GM19324 (cell line): Measurements from ENCODE around the gene HAUS7.

Experiments
- ATAC-seq: cut with Tn5 transposase; IDR thresholded peaks from one replicate; pipeline ENCODE4 v1.9.1; 2021; ENCODE audit warnings: mild to moderate bottlenecking, moderate library complexity; ENCODE audit not compliant: unreplicated experiment, low FRiP score

The HAUS7 gene

DNA sequence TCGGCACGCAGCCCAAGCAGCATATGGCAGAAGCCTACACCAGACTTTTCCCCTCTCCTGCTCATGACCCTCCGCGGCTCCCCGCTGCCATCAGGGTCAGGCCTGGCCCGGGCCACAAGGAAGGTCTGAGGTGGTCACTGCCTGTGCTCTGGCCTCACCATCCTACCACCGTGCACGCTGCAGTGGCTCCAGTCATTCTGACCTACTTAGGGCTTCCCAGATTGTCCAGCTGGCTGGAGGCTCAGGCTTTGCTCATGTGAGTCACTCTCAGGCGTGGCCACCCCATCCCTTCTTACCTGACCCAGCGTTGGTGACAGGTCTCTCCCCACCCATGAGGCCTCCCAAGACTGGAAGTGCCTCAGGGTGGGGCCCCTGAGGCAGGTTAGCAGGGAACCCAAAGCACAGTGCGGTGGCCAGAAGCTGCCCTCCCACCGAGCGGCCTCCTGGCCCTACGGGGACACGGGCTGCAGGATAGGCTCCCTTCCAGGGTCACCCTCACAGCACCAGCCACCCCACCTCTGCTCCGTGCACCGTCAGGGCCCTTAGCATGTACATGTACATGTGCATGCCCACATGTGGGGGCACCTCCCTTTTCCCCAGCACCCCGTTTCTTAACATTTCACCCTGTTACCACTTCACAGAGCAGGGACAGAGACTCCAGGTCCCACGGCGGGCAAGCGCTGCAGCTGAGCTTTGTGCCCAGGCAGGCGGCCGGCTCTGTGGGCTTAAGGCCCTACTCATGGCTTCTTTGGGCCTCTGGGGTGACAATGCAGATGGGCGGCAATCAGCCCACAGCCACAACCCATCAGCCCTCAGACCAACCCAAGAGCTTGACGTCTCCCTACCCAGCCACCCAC lies 26.7 kb downstream of the HAUS7 start:
- no peak for ATAC-seq

DNA sequence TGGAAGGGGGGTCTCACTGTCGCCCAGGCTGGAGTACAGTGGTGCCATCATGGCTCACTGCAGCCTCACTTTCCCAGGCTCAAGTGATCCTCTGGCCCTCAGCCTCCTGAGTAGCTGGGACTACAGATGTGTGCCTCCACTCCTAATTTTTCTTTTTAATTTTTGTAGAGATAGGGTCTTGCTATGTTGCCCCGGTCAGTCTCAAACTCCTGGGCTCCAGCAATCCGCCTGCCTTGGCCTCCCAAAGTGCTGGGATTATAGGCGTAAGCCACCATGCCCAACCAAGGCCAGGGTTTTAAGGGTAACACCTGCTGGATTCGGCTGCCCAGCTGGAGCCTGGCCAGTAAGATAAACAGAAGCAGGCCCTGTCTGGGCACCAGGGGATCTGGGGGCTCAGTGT lies 27.9 kb downstream of the HAUS7 start:
- ATAC-seq = no peak

GRCh38 chrX:153441981-153442380 lies 28.4 kb downstream of the HAUS7 start:
- no peak for ATAC-seq

- no peak for ATAC-seq
Measured at GRCh38 chrX:153441296-153441695, 29.1 kb downstream of the HAUS7 start.

- no peak for ATAC-seq
Measured at GRCh38 chrX:153440556-153441135, 29.7 kb downstream of the HAUS7 start.

DNA sequence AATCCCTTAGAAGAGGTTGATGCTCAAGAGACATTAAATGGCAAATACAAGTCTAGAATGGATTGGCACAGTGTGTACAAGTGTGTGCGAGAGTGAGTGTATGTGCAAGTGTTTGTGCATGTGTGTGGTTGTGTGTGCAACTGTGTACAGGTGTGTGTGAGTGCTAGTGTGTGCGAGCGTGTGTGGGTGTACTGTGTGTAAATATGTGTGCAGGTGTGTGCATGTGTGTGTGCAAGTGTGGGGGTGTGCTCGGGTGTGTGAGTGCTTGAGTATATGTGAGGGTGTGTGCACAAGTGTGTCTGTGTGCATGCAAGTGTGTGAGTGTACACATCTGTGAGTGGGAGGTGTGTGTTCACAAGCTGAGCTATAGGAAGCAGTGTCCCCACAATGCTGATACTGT lies 30.4 kb downstream of the HAUS7 start:
- no peak for ATAC-seq

- no peak for ATAC-seq
Measured at GRCh38 chrX:153438532-153438931, 31.8 kb downstream of the HAUS7 start.

DNA sequence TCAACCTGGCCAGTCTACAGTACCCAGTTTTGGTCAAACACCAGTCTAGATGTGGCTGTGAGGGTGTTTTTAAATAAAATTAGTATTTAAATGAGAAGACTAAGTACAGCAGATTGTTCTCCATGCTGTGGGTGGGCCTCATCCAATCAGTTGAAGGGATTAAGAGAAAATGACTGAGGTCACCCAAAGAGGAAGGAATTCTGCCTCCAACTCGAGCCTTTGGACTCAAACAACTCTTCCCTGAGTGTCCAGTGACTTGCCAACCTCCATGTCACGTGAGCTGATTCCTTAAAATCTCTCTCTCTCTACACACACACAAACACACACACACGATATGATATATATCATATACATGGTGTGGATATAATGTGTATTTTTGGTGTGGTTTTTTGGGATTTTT lies 34.5 kb downstream of the HAUS7 start:
- no peak for ATAC-seq

- ATAC-seq = no peak
Measured at GRCh38 chrX:153434801-153435200, 35.6 kb downstream of the HAUS7 start.

DNA sequence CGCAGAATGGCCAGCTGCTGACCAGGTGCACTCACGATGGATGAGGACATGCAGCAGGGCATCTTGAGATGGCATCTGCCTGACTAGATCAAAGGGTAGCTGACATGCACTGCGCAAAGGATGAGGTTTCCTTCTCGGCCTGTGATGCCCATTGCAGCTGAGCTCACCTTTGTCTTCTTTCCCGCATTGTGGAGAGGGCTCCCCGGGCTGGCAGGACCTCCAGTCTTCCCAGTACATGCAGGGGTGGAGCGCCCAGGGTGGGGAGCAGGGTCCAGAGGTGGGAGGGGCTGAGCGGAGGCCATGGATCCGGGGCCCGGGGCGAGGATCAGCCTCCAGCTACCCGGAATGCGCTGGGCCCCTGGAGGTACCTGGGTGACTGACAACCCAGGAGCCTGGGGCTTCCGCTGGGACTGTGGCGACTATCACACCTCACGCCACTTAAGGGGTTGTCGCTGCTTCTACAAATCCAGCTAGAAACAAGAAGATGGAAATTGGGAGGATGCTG lies 36.5 kb downstream of the HAUS7 start:
- ATAC-seq = no peak

GRCh38 chrX:153433161-153433680 lies 37.2 kb downstream of the HAUS7 start:
- no peak for ATAC-seq

GRCh38 chrX:153430796-153431195 lies 39.6 kb downstream of the HAUS7 start:
- no peak for ATAC-seq

- no peak for ATAC-seq
Measured at GRCh38 chrX:153426204-153426603, 44.2 kb downstream of the HAUS7 start.

- no peak for ATAC-seq
Measured at GRCh38 chrX:153423652-153424051, 46.7 kb downstream of the HAUS7 start.

DNA sequence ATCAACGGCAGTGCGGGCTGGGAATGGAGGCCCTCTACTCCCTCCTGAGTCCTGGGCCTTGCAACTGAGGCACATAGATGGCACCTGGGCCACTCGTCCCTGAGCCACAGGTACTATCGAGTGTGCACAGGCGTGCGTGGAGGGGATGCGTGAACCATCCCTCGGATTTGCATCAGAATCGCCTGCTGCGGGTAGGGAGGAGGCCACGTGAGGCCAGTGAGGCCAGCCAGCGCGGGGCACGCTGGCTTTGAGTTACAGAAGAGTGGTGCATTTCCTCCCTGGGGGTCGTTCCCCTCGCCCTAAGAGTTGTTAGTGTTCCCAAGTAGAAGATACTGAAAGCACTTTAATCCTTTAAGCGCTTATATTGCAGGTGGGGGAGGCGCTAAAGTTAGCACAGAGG lies 48.5 kb downstream of the HAUS7 start:
- ATAC-seq = no peak

DNA sequence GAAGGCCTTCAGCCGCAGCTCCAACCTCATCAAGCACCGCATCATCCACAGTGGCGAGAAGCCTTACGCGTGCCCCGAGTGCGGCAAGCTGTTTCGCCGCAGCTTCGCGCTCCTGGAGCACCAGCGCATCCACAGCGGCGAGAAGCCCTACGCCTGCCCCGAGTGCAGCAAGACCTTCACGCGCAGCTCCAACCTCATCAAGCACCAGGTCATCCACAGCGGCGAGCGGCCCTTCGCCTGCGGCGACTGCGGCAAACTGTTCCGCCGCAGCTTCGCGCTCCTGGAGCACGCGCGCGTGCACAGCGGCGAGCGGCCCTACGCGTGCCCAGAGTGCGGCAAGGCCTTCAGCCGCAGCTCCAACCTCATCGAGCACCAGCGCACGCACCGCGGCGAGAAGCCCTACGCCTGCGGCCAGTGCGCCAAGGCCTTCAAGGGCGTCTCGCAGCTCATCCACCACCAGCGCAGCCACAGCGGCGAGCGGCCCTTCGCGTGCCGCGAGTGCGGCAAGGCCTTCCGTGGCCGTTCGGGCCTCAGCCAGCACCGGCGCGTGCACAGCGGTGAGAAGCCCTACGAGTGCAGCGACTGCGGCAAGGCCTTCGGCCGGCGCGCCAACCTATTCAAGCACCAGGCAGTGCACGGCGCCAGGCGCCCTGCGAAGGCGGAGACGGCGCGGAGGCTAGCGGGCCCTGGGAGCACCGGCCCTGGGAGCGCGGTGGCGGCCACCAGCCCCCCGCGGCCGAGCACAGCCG lies 49.4 kb downstream of the HAUS7 start:
- ATAC-seq = no peak

DNA sequence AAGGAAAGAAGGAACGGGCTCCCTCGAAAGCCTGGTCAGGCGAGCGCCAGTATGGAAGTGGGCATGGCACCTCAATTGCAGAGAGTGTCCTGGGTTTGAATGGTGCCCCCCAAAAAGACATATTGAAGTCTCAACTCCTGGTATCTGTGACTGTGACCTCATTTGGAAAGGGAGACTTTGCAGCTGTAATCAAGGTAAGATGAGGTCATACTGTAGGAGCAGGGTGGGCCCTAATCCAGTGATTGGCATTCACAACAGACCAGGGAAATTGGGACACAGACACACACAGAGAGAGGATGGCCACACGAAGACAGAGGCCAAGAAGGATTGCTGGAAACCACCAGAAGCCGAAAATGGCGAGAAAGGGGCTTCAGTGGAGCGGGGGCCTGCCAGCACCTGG lies 52.7 kb downstream of the HAUS7 start:
- ATAC-seq = no peak

DNA sequence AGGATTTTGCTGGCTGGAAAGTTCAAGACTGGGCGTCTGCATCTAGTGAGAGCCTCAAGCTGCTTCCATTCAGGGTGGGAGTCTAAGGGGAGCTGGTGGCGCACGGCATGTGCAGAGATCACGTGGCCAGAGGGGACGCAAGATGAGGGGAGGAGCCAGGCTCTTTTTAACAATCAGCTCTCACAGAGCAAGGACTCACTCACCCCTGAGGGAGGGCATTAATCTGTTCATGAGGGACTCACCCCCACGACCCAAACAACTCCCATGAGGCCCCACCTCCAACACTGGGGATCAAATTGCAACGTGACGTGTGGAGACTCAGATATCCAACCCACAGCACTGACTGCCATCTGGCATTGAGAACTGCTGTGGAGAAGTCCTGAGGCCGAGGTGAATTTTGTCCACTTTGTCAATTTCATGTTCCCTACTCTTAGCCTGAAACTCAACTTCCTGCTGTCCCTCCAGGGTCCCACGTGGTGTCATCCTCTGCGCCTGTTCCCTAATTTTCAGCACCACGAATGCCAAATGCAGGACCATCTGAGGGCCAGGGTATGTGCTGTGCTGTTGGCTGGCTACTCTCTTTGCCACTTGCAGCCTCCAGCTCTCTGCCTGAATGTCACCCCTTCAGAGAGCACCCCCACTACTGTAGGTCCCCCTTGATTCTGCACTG lies 53.5 kb downstream of the HAUS7 start:
- no peak for ATAC-seq

GRCh38 chrX:153414856-153415510 lies 55.4 kb downstream of the HAUS7 start:
- ATAC-seq = no peak

GRCh38 chrX:153413731-153414130 lies 56.6 kb downstream of the HAUS7 start:
- ATAC-seq = no peak
